ENCODE results near the gene OR51V1. TPM values are rescaled to one million over a fixed set of nuclear protein-coding genes. Genes with fewer than 3 reads are reported as not detected.

The OR51V1 gene
- total RNA-seq, 1 experiment from 2014 or later, result not detected

DNA sequence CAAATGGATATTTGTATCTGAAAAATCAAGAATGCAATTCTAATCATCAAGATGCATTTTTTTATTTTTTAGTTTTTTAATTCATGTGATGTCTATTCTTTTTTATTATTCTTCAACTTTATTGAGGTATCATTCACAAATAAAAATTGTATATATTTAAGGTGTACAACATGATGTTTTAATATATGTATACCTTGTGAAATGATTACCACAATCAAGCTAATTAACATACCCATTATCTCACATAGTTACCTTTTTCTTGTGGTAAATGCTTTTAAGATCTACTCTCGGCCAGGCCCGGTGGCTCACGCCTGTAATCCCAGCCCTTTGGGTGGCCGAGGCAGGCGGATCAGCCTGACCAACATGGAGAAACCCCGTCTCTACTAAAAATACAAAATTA lies 22.7 kb upstream of the OR51V1 start:
- Mint-ChIP-seq H3K4me1 (ENCODE audit: low read depth, unreplicated experiment) (no peaks in the 10 kb centered on the region), H3K27ac (ENCODE audit: unreplicated experiment) (no peak overlapping the region), H3K9me3 (ENCODE audit: low read depth, unreplicated experiment) (peaks cover 7% of the 10 kb centered on the region), H3K36me3 (ENCODE audit: insufficient read depth, unreplicated experiment) (no peaks in the 10 kb centered on the region), H3K4me3 (ENCODE audit: low read depth, unreplicated experiment) (no peak overlapping the region), H3K27me3 (ENCODE audit: unreplicated experiment) (no peaks in the 10 kb centered on the region)
- no peak for DNase-seq
- intact Hi-C loops (cut with micrococcal nuclease; ENCODE audit: unreplicated experiment), result no loop called here
- no peak for TF ChIP-seq CTCF (IDR thresholded peaks at IDR 0.05; ENCODE audit: unreplicated experiment)
- BruUV-seq (replicated peaks), result no TSS peak
- CTCF ChIA-PET, result no interaction called here

- H3K36me3 Mint-ChIP-seq (ENCODE audit: insufficient read depth, unreplicated experiment), result no peaks in the 10 kb centered on the region
- BruUV-seq (replicated peaks), result no TSS peak
- H3K9me3 Mint-ChIP-seq (ENCODE audit: low read depth, unreplicated experiment), result peaks cover 3% of the 10 kb centered on the region
- TF ChIP-seq CTCF (IDR thresholded peaks at IDR 0.05; ENCODE audit: unreplicated experiment), result no peak
- no peak overlapping the region for H3K4me3 Mint-ChIP-seq (ENCODE audit: low read depth, unreplicated experiment)
- no peak for DNase-seq
- CTCF ChIA-PET, result no interaction called here
- no peak overlapping the region for H3K27ac Mint-ChIP-seq (ENCODE audit: unreplicated experiment)
- no peaks in the 10 kb centered on the region for H3K27me3 Mint-ChIP-seq (ENCODE audit: unreplicated experiment)
- intact Hi-C loops (cut with micrococcal nuclease; ENCODE audit: unreplicated experiment), result no loop called here
- H3K4me1 Mint-ChIP-seq (ENCODE audit: low read depth, unreplicated experiment), result no peaks in the 10 kb centered on the region
These were observed 9.9 kb upstream of the OR51V1 start for GRCh38 chr11:5210376-5210885.

DNA sequence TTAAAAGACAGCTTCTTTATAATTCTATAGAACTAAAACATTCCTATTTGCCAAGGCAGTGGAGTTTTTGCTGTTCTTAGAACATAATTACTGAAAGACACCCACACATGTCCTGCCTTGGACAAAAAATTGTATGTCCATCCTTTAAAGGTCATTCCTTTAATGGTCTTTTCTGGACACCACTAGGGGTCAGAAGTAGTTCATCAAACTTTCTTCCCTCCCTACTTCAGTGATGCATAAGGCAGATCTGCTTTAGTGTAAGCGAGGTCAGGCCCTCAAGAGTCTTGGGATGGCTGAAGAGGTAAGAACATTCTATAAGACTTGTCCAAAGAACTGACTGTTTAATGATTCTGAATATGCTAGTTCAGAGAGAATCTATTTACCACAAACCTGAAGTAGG lies 4.3 kb upstream of the OR51V1 start:
- CTCF ChIA-PET, result interaction anchor here (0.7 kb wide), 1 partner anchor 80 kb away, joined by 3 read pairs; no protein-coding TSS in a partner anchor
- Mint-ChIP-seq H3K36me3 (ENCODE audit: insufficient read depth, unreplicated experiment) (no peaks in the 10 kb centered on the region), H3K9me3 (ENCODE audit: low read depth, unreplicated experiment) (no peaks in the 10 kb centered on the region), H3K4me1 (ENCODE audit: low read depth, unreplicated experiment) (no peaks in the 10 kb centered on the region), H3K27ac (ENCODE audit: unreplicated experiment) (no peak overlapping the region), H3K4me3 (ENCODE audit: low read depth, unreplicated experiment) (no peak overlapping the region), H3K27me3 (ENCODE audit: unreplicated experiment) (no peaks in the 10 kb centered on the region)
- peak; percentile 22 for DNase-seq
- BruUV-seq (replicated peaks), result no TSS peak
- TF ChIP-seq CTCF (IDR thresholded peaks at IDR 0.05; ENCODE audit: unreplicated experiment), result peak; percentile 53
- intact Hi-C loops (cut with micrococcal nuclease; ENCODE audit: unreplicated experiment), result loop anchor here (1.0 to 10.0 kb wide), 4 partner anchors 86 to 690 kb away; partner anchors contain the start of genes OR52E5 and OR52N2

DNA sequence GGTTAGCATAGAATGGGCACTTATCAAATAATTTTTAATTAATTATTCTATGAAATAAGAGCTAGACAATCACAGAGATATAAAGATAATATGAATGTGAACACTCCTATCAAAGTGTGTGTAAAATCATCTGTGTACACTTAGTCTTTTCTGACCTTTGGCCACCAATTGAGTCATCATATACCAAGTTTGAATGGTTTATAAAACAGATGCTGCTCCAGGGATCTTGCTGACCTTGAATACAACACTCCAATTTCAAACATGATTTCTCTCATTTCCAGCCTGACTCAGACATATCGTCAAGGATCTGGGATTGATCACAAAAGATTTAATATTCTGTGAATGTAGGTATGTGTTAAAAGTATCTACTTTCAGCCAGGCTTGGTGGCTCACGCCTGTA lies 2.9 kb upstream of the OR51V1 start:
- no peak for TF ChIP-seq CTCF (IDR thresholded peaks at IDR 0.05; ENCODE audit: unreplicated experiment)
- H3K27me3 Mint-ChIP-seq (ENCODE audit: unreplicated experiment), result no peaks in the 10 kb centered on the region
- no peaks in the 10 kb centered on the region for H3K36me3 Mint-ChIP-seq (ENCODE audit: insufficient read depth, unreplicated experiment)
- intact Hi-C loops (cut with micrococcal nuclease; ENCODE audit: unreplicated experiment), result loop anchor here (10.0 kb wide), 1 partner anchor 691 kb away; the partner anchor contains the start of gene OR52E5
- no peak for DNase-seq
- BruUV-seq (replicated peaks), result no TSS peak
- no peaks in the 10 kb centered on the region for H3K4me1 Mint-ChIP-seq (ENCODE audit: low read depth, unreplicated experiment)
- no peak overlapping the region for H3K4me3 Mint-ChIP-seq (ENCODE audit: low read depth, unreplicated experiment)
- CTCF ChIA-PET, result no interaction called here
- no peak overlapping the region for H3K27ac Mint-ChIP-seq (ENCODE audit: unreplicated experiment)
- no peaks in the 10 kb centered on the region for H3K9me3 Mint-ChIP-seq (ENCODE audit: low read depth, unreplicated experiment)
